Measurements from ENCODE around the gene DIPK1A.
A peak's percentile ranks its signal among the peaks of the same experiment; 100 is the strongest.

Gene DIPK1A

DNA sequence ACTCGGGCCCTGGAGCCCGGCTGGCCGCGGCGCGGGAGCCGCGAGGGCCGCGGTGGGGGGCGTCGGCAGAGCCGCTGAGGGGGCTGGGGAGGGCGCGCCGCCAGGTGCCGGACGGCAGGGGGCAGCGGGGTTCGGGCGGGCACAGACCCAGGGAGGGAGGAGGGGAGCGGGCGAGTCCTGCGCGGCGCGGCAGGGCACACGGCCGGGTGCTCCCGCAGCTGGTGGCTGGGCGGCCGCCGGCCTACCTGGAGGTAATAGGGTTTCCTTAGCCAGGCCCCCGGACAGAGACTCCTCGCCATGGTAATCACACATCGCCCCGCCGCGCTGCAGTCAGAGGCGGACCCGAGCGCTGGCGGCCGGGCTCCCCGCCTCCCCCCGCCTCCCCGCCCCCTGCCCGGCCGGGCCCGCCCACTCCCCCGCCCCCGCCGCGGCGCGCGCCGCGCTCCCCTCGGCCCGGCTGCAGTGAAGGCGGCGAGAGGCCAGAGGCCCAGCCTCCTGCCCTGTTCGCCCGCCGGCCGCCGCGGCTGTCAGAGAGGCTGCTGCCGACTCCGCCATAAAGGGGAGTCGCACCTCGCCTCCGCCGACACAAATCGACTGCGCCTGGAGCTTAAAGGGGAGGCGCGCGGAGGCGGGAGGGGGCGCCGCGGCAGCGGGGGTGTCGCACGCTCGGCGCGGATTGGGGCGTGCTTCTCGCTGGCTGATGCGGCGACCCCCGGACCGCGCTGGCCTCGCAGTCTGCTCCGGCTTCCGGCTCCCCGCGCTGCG is at the start of gene DIPK1A:
Gene DIPK1A, minus strand, starts transcription at position 332 of the 765 bp plus-strand sequence. Its CDS starts 33 bp downstream, at position 299.
- DNase-seq = peak; percentile 79 to 83

DNA sequence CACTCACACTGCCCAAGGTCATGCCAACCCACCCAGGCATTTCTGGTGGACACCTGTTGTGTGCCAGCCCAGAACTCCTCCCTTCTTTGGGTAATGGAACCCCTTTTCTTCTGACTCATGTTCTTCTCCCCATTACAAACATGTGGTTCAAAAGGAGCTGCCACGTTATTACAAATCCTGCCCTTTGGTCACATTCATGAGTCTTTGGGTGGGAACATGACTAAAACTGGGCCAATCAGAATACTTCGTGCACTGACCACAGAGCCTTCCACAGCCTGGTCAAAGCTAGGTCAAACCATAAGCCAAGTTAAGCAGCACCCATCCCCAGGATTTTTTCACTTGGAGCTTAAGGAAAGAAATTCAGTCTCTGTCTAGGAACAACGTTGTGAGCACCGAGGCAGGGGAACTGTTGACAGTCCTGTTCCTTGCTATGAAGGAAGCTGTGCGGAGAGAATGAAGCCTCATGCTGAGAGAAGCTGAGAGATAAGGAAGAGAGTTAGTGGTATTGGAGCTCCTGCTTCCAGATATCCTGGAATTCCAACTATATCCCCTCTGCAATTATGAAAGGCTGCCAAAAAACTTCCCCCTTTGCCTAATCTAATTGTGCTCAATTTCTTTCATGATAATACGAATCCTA is 46.8 kb upstream of the DIPK1A start:
- DNase-seq = no peak

DNA sequence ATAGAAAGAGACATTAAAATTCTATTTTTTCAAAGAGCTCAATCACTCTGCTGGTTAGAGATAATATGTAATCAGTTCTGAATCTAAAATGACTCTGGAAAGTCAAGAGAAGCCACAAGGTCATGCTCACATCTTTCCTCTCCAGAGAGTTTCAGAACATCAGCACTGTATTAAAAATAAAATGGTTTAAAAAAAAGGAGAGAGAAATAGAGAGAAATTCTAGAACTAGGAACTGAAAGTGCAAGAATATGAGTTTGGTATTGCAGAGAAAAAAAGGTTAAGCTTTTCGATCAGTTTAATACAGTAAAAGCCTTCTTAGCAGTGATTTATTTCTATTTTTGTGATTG is 44.0 kb upstream of the DIPK1A start:
- no peak for DNase-seq

DNA sequence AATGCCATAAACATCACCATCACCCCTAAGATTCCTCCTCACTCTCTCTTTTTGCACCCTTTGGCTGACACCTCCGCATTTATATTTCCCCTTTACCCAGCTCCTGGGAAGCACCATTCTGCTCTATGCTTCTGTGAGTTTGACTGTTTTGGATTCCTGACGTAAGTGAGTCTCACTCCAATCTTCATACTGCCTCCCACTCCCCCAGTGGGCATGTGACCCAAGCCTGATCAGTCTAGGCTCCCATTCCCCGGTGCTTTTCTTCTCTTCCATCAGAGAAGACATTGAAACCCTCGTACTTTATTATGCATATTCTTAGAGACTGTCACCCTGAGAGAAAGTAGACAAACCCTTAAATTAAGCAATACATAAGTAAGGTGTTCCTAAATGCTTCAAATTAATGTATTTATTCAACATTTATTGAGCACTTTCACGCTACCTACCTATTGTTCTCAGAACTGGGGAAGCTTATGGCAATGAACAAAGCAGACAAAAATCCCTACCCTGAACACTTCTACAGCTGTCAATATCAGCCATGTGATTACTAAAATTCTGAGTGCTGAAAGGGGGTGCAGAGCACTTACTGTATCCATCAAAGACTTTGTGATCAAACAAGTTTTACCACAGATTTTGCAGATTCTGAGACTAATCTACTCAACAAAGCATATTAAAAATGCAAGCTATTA is 43.4 kb upstream of the DIPK1A start:
- DNase-seq = no peak

DNA sequence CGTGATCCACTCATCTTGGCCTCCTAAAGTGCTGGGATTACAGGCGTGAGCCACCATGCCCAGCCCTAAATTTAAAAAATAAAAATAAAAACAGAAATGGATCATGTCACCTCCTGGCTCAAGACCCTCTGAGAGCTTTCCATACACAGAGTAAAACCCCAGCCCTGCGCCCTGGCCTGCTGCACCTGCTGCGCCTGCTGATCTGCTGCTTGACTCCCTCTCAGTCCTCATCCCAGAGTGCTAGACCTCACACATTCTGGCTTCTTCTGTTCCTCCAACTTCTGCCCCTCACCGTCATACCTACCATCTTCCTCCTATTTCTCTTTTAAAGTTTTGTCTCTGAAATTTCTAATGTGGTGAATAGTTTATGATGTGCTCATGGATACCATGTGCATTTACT is 42.7 kb upstream of the DIPK1A start:
- DNase-seq = no peak

DNA sequence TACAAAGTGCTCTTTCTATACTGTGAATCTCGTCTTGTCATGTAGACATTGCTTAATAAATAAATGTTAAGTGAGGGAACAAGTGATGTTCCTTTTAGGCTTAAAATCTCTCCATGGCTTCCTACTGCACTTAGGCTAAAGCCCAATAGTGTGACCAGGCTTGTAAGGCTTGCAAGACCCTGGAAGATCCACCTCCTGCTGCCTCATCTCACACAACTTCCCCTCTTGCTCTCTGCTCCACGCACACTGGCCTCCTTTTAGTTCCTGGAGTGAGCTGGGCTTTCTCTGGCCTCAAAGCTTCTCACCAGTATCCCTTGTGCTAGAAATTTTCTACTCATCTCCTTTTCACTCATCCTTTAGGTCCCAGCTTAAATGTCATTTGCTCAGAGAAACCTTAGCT is 41.5 kb upstream of the DIPK1A start:
- no peak for DNase-seq

DNA sequence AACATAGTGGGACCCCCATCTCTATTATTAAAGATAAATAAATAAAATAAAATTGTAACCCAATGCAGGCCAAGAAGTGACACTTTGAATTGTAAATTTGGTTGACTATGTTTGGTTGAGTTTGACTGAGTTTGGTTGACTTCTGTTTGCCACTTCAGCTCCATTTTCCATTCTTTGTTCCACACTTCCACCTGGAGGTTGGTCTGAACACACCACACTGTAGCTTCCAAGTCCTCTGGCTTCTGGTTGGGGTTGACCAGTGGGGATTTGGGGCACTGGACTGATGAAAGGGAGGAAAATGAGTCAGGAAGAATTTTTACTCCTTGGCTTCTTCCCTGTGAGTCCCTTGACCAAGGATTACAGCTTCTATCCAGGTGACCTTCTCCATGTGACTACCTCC is 40.6 kb upstream of the DIPK1A start:
- DNase-seq = no peak

DNA sequence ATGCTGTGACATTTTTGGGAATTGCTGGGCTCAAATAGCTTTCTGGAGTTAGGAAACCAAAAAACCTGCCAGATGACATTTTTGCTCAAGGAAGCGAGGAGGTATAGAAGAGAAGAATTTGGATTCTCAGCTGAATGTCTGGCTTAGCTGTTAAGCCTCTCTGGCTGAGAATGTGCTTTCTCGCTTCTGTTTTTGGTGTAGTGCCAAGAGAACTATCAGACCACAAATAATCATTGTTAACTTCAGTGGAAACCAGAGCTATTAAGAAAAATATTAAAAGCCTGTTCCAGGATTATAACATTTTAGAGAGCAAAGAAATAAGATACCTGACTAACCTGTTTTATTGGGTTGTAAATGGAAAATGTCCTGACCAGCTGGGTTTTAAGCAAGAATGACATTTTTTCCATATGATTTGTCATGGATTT is 39.5 kb upstream of the DIPK1A start:
- no peak for DNase-seq

DNA sequence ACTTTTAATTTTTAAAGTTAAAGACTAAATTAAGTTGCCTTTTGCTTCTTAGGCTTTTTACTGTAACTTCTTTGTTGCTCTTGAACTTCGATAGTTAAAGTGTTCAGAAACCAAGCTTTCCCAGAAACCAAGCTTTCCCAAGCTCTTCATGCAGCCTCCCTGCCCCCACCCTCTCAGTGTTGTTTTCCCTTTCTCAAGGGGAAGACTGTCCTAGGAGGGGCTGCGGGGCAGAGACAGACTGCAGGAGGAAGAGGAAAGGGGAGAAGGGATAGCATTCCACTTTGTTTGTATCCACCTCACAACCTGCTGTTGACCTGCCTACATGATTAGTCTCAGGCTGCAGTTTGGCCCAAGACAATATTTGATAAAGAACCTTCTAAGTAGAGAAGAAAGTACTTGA is 39.0 kb upstream of the DIPK1A start:
- no peak for DNase-seq

DNA sequence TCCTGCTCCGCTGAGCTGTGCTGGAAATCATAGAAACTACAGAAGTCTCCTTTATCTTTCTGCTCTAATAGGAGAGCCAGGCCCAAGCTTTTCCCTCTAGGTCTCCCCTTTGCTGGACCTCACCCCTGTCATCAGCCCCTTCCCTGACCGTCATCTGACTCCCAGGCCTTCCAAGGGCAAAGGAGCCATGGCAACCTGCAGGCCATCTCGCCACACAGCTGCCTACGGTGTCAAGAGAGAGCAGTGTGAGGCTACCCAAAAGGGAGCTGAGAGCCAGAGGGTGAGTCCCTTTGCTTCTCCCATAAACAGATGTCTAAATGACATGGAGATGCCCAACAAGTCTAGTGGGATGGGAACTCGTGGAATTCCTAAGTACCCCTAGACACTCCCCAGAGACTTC is 37.6 kb upstream of the DIPK1A start:
- DNase-seq = no peak

DNA sequence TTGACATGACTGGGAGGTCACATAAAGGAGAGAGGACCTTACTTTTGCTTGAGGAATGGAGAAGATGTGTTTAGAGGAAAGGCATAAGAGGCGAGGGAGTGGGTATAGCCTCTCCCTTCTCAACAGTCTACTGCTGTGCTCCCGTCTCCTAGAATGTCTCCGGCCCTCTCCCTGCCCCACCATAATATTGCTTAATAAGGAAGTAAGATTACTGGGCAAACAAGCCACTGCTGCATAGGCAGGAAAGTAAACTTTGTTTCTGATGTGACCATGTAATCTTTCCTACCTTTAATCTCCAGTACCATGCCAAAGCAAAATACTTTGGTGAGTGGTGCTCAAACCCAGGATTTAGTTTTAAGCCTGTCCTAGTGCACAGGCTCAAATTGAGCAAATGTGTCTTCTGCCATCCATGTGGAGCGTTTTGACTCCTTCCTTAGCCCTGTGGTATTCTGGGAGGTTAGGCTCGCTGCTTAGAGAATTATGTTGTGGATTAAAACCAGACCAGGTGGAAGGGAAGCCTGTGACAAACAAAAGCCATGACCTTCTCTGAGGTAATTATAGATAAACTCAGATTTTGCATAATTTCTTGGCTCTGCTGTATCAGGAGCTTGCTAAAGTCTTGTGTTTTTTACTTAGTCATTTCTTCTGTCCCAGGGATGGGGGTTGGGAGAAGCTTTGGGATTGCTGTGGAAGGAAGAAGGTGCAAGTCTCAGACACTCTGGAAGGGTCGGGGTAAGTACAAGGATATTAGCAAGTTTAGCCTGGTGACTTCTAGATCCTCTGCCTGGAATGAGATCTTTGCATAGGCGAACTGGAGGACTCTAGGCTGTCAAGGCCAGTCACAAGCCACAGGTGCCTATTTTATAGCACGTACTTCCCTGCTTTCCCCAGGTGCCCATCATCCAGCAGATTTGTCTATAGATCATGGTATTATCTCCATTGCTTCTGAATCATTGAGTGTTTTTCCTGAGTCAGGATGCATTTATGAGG is 34.5 kb upstream of the DIPK1A start:
- no peak for DNase-seq

DNA sequence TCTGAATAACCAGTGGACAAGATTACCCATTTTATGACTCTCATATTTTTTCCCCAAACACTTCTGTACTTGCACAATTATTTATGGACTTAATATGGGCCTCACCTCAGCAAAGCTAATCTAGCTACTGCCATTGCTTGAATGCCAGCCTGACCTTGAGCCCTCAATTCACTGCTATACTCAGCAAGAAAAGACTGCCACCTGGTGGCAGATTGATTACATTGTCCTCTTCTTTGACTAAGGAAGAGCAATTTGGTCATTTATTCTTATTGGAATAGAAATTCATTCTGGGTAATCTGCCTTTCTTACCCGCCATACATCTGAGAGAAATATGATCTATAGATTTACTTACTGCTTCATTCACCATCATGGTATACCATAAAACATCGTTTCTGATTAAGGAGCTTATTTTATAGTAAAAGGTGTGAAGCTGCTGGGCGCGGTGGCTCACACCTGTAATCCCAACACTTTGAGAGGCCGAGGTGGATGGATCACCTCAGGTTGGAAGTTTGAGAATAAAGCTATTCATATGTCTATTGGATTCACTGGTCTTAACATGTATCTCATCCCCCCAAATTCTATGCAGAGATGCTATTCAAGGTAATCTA is 32.9 kb upstream of the DIPK1A start:
- DNase-seq = peak; percentile 77 to 88

DNA sequence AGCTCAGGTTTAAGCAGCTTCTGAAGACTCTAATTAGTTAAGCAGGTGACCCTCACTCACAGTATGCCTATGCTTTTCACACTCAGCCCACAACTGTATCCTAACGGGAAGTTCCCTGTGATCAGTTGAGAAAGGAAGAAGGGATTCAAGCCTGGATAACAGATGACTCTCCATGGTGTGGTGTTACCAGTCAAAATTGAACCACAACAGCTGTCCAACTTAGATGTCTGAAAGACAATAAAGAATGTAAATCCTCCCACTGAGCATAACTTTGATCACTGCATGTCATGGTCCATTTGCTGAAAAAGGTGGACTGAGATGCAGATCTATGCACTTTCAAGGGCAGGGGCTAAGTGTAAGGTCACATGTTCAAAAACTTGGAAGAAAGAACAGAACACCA is 32.3 kb upstream of the DIPK1A start:
- no peak for DNase-seq

DNA sequence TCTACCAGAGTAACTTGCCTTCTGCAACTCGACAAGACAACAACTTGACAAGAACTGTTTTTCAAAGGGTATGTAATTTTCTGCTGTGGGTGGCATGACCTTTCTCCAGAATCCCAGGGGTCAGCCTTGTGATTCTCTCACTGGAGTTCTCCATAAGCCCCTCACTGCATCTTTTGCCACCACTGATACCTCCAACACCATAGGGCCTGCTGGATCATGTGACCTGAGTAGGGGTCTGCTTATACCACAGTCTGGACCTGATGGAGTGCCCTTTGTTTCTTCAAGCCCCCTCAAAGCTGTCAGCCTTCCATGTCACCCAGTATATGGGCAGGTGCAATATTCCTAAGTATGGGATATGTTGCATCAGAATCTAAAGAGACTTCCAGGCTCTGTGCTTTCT is 31.6 kb upstream of the DIPK1A start:
- DNase-seq = no peak

DNA sequence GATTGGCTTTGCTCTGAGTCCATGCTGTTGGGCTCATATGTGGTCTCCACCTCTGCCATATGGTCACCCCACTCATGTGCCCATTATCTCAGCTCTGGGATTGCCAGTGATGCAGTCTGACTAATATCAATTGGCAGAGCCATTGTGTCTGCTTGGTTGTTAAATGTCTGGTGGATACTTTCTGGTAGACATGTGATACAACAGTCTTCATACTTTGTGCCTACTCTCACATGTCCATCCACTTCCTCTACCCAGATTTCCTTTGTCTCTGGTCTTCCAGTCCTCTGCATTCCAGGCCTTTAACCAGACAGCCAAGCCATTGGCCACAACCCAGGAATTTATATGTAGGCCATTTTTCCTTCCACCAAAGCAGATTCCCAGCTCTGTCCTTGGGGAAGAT is 30.8 kb upstream of the DIPK1A start:
- no peak for DNase-seq

DNA sequence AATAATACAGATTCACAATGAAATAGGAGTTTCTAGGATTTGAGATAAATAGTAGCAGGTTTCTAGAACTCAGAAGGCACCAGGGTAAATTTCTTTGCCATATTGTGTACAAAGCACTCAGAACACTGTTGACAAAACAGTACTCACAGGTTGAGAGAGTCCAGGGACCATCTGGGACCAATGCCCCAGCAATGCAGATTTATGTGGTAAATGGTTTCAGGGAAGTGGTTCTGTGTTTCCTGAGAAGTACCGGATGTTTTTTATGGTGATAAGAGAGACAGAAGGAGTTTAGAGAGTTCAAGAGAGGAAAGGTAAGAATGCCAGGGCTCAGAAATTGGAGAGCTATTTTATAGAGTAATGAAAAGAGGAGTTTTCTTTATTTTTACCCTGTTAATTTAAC is 29.6 kb upstream of the DIPK1A start:
- peak; percentile 12 to 59 for DNase-seq

DNA sequence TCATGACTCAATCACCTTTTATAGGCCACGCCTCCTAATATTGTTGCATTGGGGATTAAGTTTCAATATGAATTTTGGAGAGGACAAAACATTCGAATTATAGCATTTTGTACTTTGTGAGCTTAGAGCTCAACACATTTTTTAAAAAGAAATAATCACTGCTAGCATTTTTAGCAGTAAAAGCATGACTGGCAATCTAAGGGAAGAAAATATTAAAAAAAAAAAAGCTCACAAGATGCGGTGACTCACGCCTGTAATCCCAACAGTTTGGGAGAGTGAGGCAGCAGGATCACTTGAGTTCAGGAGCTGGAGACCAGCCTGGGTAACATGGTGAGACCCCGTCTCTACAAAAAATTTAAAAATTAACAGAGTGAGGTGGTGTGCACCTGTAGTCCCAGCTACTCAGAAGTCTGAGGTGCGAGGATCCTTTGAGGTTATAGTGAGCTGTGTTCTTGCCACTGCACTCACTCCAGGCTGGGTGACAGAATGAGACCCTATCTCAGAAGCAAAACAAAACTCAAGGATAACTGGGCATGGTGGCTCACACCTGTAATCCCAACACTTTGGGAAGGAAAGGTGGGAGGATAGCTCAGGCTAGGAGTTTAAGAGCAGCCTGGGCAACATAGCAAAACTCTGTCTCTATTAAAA is 28.8 kb upstream of the DIPK1A start:
- no peak for DNase-seq

DNA sequence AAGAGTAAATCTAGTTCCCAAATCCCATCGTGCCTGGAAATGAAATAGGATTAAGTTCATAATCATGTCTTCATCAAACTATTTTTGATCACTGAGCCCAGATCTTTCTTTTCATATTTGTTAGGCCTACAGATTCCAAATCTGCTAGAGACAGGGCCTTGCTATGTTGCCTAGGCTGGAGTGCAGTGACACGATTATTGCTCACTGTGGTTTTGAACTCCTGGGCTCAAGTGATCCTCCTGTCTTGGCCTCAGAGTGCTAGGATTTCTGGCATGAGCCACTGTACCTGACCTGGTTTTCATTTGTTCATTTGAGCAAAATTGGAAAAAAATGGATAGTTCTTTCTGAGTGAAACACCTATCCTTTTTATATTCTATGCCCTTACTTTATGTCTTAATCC is 28.0 kb upstream of the DIPK1A start:
- DNase-seq = no peak

DNA sequence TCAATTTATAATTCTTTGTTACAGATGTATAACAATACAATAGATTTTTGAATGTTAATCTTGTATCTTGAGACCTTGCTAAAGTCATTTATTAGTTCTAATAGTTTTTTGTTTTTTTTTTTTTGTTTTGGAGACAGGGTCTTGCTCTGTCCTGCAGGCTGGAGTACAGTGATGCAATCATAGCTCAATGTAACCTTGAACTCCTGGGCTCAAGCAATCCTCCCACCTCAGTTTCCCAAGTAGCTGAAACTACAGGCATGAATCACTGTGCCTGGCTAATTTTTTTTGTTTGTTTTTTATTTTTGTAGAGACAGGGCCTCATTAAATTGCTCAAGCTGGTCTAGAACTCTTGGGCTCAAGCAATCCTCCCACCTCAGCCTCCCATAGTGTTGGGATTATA is 26.2 kb upstream of the DIPK1A start:
- DNase-seq = no peak

DNA sequence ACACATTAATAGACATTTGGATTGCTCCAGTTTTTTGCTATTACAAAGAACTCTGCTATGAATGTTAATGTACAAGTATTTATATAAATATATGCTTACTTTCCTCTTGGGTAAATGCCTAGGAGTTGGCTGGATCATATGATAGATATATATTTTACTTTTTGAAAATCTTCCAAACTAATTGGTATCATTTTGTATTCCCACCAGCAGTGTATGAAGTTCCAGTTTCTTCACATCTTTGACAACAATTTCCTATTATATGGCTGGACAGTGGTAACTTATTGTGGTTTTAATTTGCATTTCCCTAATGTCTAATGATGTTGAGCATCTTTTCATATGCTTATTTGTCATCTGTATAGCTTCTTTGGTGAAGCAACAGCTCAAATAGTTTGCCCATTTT is 23.8 kb upstream of the DIPK1A start:
- no peak for DNase-seq

DNA sequence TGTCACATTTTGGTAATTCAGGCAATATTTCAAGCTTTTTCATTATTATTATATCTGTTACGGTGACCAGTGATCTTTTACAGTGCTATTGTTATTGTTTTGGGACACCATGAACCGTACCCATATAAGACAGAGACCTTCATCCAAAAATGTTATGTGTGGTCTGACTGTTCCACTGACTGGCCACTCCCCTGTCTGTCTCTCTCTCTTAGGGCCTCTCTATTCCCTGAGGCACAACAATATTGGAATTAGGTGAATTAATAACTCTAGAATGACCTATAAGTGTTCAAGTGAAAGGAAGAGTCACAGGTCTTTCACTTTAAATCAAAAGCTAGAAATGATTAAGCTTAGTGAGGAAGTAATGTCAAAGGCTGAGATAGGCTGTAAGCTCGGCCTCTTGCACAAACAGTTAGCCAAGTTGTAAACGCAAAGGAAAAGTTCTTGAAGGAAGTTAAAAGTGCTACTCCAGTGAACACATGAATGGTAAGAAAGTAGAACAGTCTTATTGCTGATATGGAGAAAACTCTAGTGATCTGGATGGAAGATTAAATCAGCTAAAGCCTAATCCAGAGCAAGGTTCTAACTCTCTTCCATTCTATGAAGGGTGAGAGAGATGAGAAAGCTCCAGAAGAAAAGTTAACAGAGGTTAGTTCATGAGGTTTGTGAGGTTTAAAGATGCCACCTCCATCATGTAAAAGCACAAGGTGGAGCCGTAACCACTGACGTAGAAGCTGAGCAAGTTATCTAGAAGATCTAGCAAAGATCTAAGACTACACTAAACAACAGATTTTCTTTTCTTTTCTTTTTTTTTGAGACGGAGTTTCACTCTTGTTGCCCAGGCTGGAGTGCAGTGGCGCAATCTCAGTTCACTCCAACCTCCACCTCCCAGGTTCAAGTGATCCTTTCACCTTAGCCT is 19.7 kb upstream of the DIPK1A start:
- peak; percentile 69 to 80 for DNase-seq
